Measurements from ENCODE around the gene GPC1.

GRCh38 chr2:240498171-240498957 lies 62.9 kb downstream of the GPC1 start:
- no peak for TF ChIP-seq CTCF (IDR thresholded peaks at IDR 0.05; ENCODE audit: low read length)
- TF ChIP-seq EZH2 (IDR thresholded peaks at IDR 0.05; ENCODE audit: borderline replicate concordance, low read length): no peak
